Measurements from ENCODE around the gene ARHGEF9. TPM values are rescaled to one million over a fixed set of nuclear protein-coding genes. Genes with fewer than 3 reads are reported as not detected.

Gene ARHGEF9
- total RNA-seq, 2 donors from 2014 or later: 18.5 to 21.6 TPM

- Histone ChIP-seq H3K27me3 (replicated peaks; ENCODE audit: insufficient read depth) (no peaks in the 10 kb centered on the region), H3K27ac (no peak overlapping the region), H3K9me3 (no peaks in the 10 kb centered on the region), H3K36me3 (no peaks in the 10 kb centered on the region), H3K4me3 (no peak overlapping the region), H3K4me1 (replicated peaks) (no peaks in the 10 kb centered on the region)
- TF ChIP-seq POLR2A (IDR thresholded peaks at IDR 0.05) (no peak), POLR2AphosphoS5 (IDR thresholded peaks at IDR 0.05) (no peak)
- TF ChIP-seq, protein P1, sequence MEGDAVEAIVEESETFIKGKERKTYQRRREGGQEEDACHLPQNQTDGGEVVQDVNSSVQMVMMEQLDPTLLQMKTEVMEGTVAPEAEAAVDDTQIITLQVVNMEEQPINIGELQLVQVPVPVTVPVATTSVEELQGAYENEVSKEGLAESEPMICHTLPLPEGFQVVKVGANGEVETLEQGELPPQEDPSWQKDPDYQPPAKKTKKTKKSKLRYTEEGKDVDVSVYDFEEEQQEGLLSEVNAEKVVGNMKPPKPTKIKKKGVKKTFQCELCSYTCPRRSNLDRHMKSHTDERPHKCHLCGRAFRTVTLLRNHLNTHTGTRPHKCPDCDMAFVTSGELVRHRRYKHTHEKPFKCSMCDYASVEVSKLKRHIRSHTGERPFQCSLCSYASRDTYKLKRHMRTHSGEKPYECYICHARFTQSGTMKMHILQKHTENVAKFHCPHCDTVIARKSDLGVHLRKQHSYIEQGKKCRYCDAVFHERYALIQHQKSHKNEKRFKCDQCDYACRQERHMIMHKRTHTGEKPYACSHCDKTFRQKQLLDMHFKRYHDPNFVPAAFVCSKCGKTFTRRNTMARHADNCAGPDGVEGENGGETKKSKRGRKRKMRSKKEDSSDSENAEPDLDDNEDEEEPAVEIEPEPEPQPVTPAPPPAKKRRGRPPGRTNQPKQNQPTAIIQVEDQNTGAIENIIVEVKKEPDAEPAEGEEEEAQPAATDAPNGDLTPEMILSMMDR (IDR thresholded peaks at IDR 0.05): no peak
- DNase-seq (ENCODE audit: low spot score): no peak
- intact Hi-C loops (cut with DNase I): no loop called here
- WGBS: 66% methylated on average over 6 of the region's 6 CpGs
Measured at GRCh38 chrX:63782515-63782914, 2.5 kb downstream of the ARHGEF9 start.

DNA sequence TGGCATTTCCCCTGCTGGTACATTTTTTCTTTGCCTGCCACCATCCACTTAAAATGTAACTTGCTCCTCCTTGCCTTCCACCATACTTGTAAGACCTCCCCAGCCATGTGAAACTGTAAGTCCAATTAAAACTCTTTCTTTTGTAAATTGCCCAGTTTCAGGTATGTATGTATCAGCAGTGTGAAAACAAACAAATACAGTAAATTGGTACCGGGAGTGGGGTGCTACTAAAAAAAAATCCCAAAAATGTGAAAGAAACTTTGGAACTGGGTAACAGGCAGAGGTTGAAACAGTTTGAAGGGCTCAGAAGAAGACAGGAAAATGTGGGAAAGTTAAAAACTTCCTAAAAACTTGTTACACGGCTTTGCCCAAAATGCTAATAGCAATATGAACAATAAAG is 16.3 kb downstream of the ARHGEF9 start:
- no peak for DNase-seq (ENCODE audit: low spot score)
- Histone ChIP-seq H3K27me3 (replicated peaks; ENCODE audit: insufficient read depth) (no peaks in the 10 kb centered on the region), H3K27ac (no peak overlapping the region), H3K4me1 (replicated peaks) (no peaks in the 10 kb centered on the region), H3K4me3 (no peak overlapping the region), H3K9me3 (no peaks in the 10 kb centered on the region), H3K36me3 (no peaks in the 10 kb centered on the region)
- WGBS: 95% methylated on average over 2 of the region's 2 CpGs
- TF ChIP-seq, protein P1 (IDR thresholded peaks at IDR 0.05): no peak
- no peak for TF ChIP-seq POLR2AphosphoS5 (IDR thresholded peaks at IDR 0.05)
- no peak for TF ChIP-seq POLR2A (IDR thresholded peaks at IDR 0.05)
- intact Hi-C loops (cut with DNase I): no loop called here

DNA sequence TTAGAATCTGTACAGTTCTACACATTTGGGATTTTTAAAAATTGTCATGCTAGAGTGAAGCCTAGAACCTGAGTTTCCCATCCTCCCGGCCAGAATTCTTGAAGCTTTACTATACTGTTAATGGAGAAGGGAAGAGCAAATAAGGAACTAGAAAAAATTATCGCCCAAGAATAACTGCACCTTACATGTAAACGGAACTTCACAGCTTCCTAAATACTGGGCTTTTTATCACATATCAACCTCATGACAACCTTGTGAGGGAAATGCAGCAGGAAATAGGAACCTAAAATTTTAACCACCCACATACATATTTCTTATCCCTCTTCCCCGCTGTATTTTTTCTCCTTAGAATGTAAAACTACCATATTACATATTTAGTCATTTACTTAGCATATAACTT is 19.3 kb downstream of the ARHGEF9 start:
- Histone ChIP-seq H3K4me3 (no peak overlapping the region), H3K27me3 (replicated peaks; ENCODE audit: insufficient read depth) (no peaks in the 10 kb centered on the region), H3K4me1 (replicated peaks) (no peaks in the 10 kb centered on the region), H3K9me3 (no peaks in the 10 kb centered on the region), H3K36me3 (no peaks in the 10 kb centered on the region), H3K27ac (no peak overlapping the region)
- DNase-seq (ENCODE audit: low spot score): no peak
- intact Hi-C loops (cut with DNase I): no loop called here
- WGBS: 73% methylated on average over 4 of the region's 4 CpGs
- TF ChIP-seq POLR2AphosphoS5 (IDR thresholded peaks at IDR 0.05) (no peak), POLR2A (IDR thresholded peaks at IDR 0.05) (no peak)
- TF ChIP-seq, protein P1 (IDR thresholded peaks at IDR 0.05): no peak

DNA sequence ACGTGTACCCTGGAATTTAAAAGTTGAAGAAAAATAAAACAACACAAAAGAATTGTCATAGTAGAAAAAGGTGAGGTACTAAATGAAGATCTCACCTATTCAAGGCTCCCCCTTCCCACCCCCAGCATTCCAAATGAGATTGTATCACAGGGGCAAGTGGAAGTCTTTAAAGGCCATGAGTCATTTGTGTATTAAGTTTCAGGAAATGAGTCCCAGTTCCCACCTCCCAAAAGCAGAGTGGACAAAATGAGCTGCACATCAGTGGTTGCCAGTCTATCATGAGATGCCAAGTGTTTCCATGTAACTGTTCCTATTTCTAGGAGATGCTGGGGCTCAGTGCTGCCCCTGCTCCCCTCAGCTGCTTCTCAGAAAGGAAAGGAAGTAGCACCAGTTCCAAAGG is 20.1 kb downstream of the ARHGEF9 start:
- intact Hi-C loops (cut with DNase I): no loop called here
- Histone ChIP-seq H3K4me1 (replicated peaks) (no peaks in the 10 kb centered on the region), H3K36me3 (no peaks in the 10 kb centered on the region), H3K27ac (no peak overlapping the region), H3K9me3 (no peaks in the 10 kb centered on the region), H3K27me3 (replicated peaks; ENCODE audit: insufficient read depth) (no peaks in the 10 kb centered on the region), H3K4me3 (no peak overlapping the region)
- DNase-seq (ENCODE audit: low spot score): no peak
- TF ChIP-seq, protein P1 (IDR thresholded peaks at IDR 0.05): no peak
- TF ChIP-seq POLR2A (IDR thresholded peaks at IDR 0.05) (no peak), POLR2AphosphoS5 (IDR thresholded peaks at IDR 0.05) (no peak)
- 23% methylated on average over 1 of the region's 1 CpG for WGBS

DNA sequence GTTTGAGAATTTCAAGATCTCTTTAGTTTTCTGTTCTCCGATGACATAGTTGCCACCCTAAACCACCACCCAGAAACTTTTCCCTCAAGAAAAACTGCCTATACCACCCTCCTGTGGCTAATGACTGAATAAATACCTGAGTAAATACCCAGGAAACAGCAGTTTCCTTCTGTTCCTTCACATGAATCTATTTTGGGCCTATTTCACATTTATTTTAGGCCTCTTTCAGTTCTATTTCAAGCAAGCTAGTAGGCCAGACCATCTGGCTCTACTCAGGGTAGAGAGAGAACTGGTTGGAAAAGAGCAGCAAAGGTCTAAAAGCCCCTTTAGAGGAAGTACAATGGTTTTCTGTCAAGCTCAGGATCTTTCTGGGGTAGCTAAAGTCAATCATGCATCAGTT is 23.4 kb downstream of the ARHGEF9 start:
- TF ChIP-seq POLR2A (IDR thresholded peaks at IDR 0.05): no peak
- TF ChIP-seq, protein P1 (IDR thresholded peaks at IDR 0.05): no peak
- no peak for TF ChIP-seq POLR2AphosphoS5 (IDR thresholded peaks at IDR 0.05)
- Histone ChIP-seq H3K27me3 (replicated peaks; ENCODE audit: insufficient read depth) (no peaks in the 10 kb centered on the region), H3K27ac (no peak overlapping the region), H3K4me3 (no peak overlapping the region), H3K9me3 (no peaks in the 10 kb centered on the region), H3K4me1 (replicated peaks) (no peaks in the 10 kb centered on the region), H3K36me3 (no peaks in the 10 kb centered on the region)
- WGBS: 33% methylated on average over 1 of the region's 1 CpG
- intact Hi-C loops (cut with DNase I): no loop called here
- no peak for DNase-seq (ENCODE audit: low spot score)
